ENCODE data around the gene IFNA8. TPM values are rescaled to one million over a fixed set of nuclear protein-coding genes. Genes with fewer than 3 reads are reported as not detected.

Gene IFNA8
- total and polyA plus RNA-seq, 2 experiments from 2014 or later: not detected

DNA sequence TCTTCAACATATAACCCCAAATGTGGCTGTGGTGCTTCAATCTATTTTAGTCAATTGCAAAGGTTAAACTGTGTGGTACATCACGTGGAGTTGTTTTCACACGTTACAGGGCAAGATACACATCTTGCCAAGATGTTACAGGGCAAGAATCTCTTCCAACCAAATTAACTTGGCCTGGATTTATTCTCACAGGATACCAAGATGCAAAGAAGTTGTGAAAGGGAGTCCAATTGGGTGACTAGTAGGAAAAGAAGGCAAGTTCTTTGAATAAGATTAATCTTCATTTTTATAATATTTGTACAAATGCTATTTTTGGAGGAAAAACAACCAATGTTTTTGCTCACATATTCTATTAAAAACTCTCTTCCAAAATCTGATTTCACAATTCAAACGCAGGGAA, 4.8 kb upstream of the IFNA8 start:
- H3K36me3 ChIP-seq (ENCODE audit: low read depth): no peaks in the 10 kb centered on the region
- DNase-seq: peak; percentile 15
- no peak overlapping the region for H3K27ac ChIP-seq
- in situ Hi-C loops (cut with MboI): no loop called here
- H3K4me1 ChIP-seq (ENCODE audit: insufficient read depth): no peaks in the 10 kb centered on the region
- no peaks in the 10 kb centered on the region for H3F3A ChIP-seq (ENCODE audit: insufficient read depth)
- no peak overlapping the region for H3K4me2 ChIP-seq (ENCODE audit: unreplicated experiment)
- no peak overlapping the region for H3K4me3 ChIP-seq
- 16 to 21% methylated on average over 3 of the region's 3 CpGs for WGBS, 2 experiments (ENCODE audit: low coverage in 1 of 2, low lambda C conversion rate in 2 of 2, missing lambda C conversion rate in 2 of 2)
- H3K79me2 ChIP-seq (ENCODE audit: insufficient read depth): no peaks in the 10 kb centered on the region
- H3K9me2 ChIP-seq (ENCODE audit: insufficient read depth): no peaks in the 10 kb centered on the region
- TF ChIP-seq EZH2phosphoT487 (IDR thresholded peaks at IDR 0.05; ENCODE audit: insufficient read depth, low read depth) (no peak), EZH2 (IDR thresholded peaks at IDR 0.05; ENCODE audit: insufficient read depth, poor library complexity, severe bottlenecking) (no peak)
- H3K9ac ChIP-seq: no peak overlapping the region
- no peak overlapping the region for H2AFZ ChIP-seq
- H3K27me3 ChIP-seq (replicated peaks; ENCODE audit: insufficient read depth): no peaks in the 10 kb centered on the region
- no peaks in the 10 kb centered on the region for H4K20me1 ChIP-seq (ENCODE audit: insufficient read depth)
- H3K9me3 ChIP-seq (ENCODE audit: low read depth): no peaks in the 10 kb centered on the region

DNA sequence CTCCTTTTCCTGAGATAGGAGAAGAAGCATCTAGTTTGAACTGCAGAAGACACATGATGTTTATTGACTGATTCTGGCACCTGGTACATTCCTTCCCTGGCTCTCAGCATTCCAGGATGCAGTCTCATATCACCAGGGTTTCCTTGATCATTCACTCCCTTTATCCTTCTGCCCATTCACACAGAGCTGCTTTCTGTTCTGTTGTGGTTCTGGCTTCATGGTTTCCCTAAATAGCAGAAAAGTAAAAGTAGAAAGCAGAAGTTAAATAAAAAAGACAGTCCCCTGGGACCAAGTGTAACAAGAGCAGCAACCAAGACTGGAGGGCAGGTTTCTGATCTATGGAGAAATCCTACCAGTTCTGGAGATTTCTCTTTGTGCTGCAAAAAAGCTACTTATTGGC, 3.2 kb downstream of the IFNA8 start:
- H3K4me2 ChIP-seq (ENCODE audit: unreplicated experiment): no peak overlapping the region
- no peaks in the 10 kb centered on the region for H3K9me3 ChIP-seq (ENCODE audit: low read depth)
- in situ Hi-C loops (cut with MboI): no loop called here

DNA sequence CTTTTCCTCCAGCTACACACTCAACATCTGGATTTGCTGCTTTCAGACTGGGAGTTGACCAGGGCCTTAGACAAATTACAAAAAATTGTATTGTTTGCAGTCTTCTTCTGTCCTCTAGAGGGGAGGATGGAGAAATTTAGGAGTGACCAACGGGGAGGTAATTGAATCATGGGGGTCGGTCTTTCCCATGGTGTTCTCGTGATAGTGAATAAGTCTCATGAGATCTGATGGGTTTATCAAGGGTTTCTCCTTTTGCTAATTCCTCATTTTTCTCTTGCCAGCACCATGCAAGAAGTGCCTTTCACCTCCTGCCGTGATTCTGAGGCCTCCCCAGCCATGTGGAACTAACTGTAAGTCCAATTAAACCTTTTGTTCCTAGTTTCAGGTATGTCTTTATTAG, 4.2 kb downstream of the IFNA8 start:
- WGBS, 2 experiments (ENCODE audit: low coverage in 1 of 2, low lambda C conversion rate in 2 of 2, missing lambda C conversion rate in 2 of 2): 82 to 83% methylated on average over 4 of the region's 4 CpGs
- no peak overlapping the region for H3K9ac ChIP-seq
- in situ Hi-C loops (cut with MboI): no loop called here
- TF ChIP-seq EZH2phosphoT487 (IDR thresholded peaks at IDR 0.05; ENCODE audit: insufficient read depth, low read depth): no peak
- TF ChIP-seq EZH2 (IDR thresholded peaks at IDR 0.05; ENCODE audit: insufficient read depth, poor library complexity, severe bottlenecking): no peak
- H3K27me3 ChIP-seq (replicated peaks; ENCODE audit: insufficient read depth): no peaks in the 10 kb centered on the region
- no peak overlapping the region for H3K27ac ChIP-seq
- H3K9me3 ChIP-seq (ENCODE audit: low read depth): no peaks in the 10 kb centered on the region
- no peaks in the 10 kb centered on the region for H3K36me3 ChIP-seq (ENCODE audit: low read depth)
- peaks cover 6% of the 10 kb centered on the region for H3K4me1 ChIP-seq (ENCODE audit: insufficient read depth)
- no peak overlapping the region for H2AFZ ChIP-seq
- H3K4me2 ChIP-seq (ENCODE audit: unreplicated experiment): no peak overlapping the region
- H3K9me2 ChIP-seq (ENCODE audit: insufficient read depth): no peaks in the 10 kb centered on the region
- DNase-seq: no peak
- no peaks in the 10 kb centered on the region for H3F3A ChIP-seq (ENCODE audit: insufficient read depth)
- no peak overlapping the region for H3K4me3 ChIP-seq
- H3K79me2 ChIP-seq (ENCODE audit: insufficient read depth): no peaks in the 10 kb centered on the region
- no peaks in the 10 kb centered on the region for H4K20me1 ChIP-seq (ENCODE audit: insufficient read depth)

More for the DNA sequence above, 3.2 kb downstream of the IFNA8 start:
- Histone ChIP-seq H3K79me2 (ENCODE audit: insufficient read depth) (no peaks in the 10 kb centered on the region), H3K4me1 (ENCODE audit: insufficient read depth) (peaks cover 6% of the 10 kb centered on the region), H3F3A (ENCODE audit: insufficient read depth) (no peaks in the 10 kb centered on the region), H2AFZ (no peak overlapping the region), H3K4me3 (no peak overlapping the region), H3K9me2 (ENCODE audit: insufficient read depth) (no peaks in the 10 kb centered on the region), H3K27ac (no peak overlapping the region), H3K36me3 (ENCODE audit: low read depth) (no peaks in the 10 kb centered on the region), H3K9ac (no peak overlapping the region), H3K27me3 (replicated peaks; ENCODE audit: insufficient read depth) (no peaks in the 10 kb centered on the region), H4K20me1 (ENCODE audit: insufficient read depth) (no peaks in the 10 kb centered on the region)
- no peak for TF ChIP-seq EZH2phosphoT487 (IDR thresholded peaks at IDR 0.05; ENCODE audit: insufficient read depth, low read depth)
- TF ChIP-seq EZH2 (IDR thresholded peaks at IDR 0.05; ENCODE audit: insufficient read depth, poor library complexity, severe bottlenecking): no peak
- DNase-seq: no peak

DNA sequence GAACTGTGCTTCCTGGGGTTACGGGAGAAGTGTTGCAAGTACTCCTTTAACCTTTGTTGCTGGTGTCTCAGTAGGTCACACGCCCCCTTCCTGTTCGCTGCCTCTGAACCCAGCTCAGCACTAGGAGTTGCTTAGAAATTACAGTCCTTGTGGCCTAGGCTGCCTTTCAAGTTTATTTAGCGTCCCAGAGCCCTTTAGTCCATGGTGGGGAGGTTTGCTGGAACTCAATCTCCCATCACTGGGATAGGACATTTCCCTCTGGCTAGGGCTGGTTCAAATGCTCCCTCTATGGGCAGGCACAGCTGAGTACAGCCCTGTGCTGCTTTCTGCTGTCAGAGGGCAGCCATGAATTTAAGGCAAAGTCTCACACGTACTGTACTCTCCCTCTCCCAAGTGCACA, 4.7 kb downstream of the IFNA8 start:
- Histone ChIP-seq H3K9ac (no peak overlapping the region), H3K27ac (no peak overlapping the region), H3K9me3 (ENCODE audit: low read depth) (no peaks in the 10 kb centered on the region), H3K9me2 (ENCODE audit: insufficient read depth) (no peaks in the 10 kb centered on the region), H3K36me3 (ENCODE audit: low read depth) (no peaks in the 10 kb centered on the region), H3K4me3 (no peak overlapping the region), H3F3A (ENCODE audit: insufficient read depth) (no peaks in the 10 kb centered on the region), H2AFZ (no peak overlapping the region), H3K4me2 (ENCODE audit: unreplicated experiment) (no peak overlapping the region), H4K20me1 (ENCODE audit: insufficient read depth) (no peaks in the 10 kb centered on the region), H3K27me3 (replicated peaks; ENCODE audit: insufficient read depth) (no peaks in the 10 kb centered on the region), H3K79me2 (ENCODE audit: insufficient read depth) (no peaks in the 10 kb centered on the region), H3K4me1 (ENCODE audit: insufficient read depth) (peaks cover 7% of the 10 kb centered on the region)
- TF ChIP-seq EZH2phosphoT487 (IDR thresholded peaks at IDR 0.05; ENCODE audit: insufficient read depth, low read depth): no peak
- no peak for TF ChIP-seq EZH2 (IDR thresholded peaks at IDR 0.05; ENCODE audit: insufficient read depth, poor library complexity, severe bottlenecking)
- in situ Hi-C loops (cut with MboI): no loop called here
- 73% methylated on average over 5 of the region's 5 CpGs for WGBS, 2 experiments (ENCODE audit: low coverage in 1 of 2, low lambda C conversion rate in 2 of 2, missing lambda C conversion rate in 2 of 2)
- DNase-seq: peak; percentile 12
